NCI-H226 (cell line): ENCODE results near the gene MMP2.

Experiments
- DNase-seq: peaks from one replicate; pipeline ENCODE4 v3.0.0-alpha.2; 2015

Gene MMP2

GRCh38 chr16:55478827-55479429, at the start of gene MMP2:
Gene MMP2, plus strand, starts transcription at chr16:55479198. Its CDS starts 282 bp downstream, at chr16:55479480.
- no peak for DNase-seq

DNA sequence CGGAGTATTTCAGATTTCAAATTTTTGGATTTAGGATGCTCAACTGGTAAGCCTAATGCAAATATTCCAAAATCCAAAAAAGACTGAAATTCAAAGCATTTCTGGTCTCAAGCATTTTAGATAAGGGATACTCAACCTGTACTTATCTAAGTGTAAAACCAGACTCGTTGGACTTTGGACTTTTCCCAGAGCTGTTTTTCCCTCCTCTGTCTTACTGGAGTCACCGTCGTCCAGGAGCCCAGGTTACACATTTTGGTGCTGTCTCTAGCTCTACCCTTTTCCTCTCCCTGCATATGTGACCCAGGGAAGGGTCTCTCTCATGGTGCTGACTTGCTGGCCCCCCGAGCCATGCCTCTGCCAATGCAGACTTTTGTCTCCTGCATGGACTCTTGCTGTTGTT, 46.0 kb upstream of the MMP2 start:
- DNase-seq, result no peak

DNA sequence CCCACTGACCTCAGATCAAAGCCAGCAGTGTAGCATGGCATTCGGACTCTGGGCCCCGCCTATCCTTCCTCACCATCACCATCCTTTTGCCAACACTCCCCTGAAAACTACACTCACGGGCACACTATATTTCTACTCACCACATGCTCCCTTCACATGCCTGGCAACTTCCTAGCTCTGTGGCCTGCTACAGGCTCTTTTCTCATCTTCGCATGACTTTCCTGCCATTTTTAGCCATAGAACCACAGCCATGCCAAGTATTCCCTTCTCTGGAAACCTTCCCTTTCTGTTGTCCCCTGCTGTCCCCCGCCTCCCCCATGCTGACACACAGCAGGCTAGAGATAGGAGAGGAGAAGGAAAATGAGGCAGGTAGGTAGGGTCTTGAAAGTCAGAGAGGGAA, 45.5 kb upstream of the MMP2 start:
- no peak for DNase-seq

GRCh38 chr16:55434000-55434399, 45.0 kb upstream of the MMP2 start:
- no peak for DNase-seq

GRCh38 chr16:55435387-55435786, 43.6 kb upstream of the MMP2 start:
- DNase-seq, result no peak

- DNase-seq, result no peak
Measured at GRCh38 chr16:55436587-55436986, 42.4 kb upstream of the MMP2 start.

GRCh38 chr16:55437625-55438024, 41.4 kb upstream of the MMP2 start:
- DNase-seq, result peak; percentile 28

DNA sequence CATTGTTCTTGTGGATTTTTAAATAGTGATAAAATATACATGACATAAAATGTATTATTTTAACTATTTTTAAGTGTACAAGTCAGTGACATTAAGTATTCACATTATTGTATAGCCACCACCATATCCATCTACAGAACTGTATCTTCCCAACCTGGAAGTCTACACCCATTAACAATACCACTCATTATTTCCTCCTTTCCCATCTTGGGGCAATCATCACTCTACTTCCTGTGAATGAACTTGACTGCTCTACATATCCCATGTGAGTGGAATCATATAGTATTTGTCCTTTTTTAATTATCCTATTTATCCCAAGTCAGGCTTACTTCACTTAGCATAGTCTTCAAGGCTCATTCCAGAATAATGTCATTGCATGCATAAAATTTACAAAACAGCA, 40.7 kb upstream of the MMP2 start:
- no peak for DNase-seq

DNA sequence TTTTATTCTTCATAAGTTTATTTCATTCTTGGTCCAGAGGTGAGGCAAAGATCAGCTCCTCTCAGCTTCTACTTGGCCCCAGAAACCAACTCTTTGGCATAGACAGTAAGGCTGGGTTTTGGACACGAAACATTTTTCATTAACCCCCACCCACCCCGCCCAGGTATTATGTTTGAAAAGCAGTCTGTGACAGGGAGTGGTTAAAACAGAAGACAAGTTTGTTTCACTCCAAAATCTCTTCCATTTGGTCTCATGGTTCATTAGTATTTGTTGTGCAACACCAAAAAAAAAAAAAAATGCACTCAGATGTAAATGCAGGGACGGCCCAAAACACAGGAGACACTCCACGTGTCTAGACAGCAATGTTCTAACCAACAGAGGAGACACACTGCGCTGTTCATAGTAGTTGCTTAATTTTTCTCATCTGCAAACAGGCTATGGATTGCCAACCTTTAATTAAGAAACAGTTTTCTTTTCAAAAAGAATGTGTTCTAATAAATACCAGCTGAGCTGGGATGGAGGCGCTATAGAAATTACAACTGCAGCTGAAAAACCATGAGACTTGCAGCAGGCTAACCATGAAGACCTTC, 39.8 kb upstream of the MMP2 start:
- DNase-seq, result no peak

GRCh38 chr16:55443434-55444346, 35.3 kb upstream of the MMP2 start:
- DNase-seq, result no peak

- no peak for DNase-seq
Measured at GRCh38 chr16:55444754-55445485, 34.1 kb upstream of the MMP2 start.

DNA sequence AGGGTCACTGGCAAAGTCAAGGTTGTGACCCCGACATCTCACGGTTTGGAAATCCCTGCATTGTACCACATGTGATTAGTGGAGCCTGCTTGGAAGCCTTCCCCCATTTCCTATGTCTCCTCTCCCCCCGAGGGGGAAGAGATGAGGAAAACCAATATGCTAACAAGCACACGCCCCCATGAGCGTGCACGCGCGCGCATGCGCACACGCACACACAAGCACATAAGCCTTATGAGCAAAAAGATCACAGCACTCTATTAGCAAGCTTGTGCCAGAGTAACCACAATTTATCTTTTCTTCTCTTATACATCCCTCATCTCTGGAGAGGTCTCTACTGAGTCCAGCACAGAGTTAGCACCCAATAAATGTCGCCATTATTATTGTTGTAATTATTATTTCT, 31.8 kb upstream of the MMP2 start:
- no peak for DNase-seq

DNA sequence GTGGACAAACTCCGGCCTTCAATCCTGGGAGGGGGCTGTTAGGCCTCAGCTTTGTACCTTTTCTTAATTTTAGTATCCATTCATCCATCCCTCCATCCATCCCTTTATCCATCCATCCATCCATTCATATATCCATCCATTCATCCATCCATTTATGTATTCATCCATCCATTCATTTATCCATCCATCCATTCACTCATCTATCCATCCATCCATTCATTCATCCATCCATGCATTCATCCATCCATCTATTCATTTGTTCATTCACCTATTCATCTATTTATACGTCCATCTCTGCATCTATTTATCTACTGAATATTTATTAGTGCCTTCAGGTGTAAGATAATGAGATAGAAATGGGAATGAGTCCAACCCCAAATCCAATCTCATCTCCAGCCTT, 26.0 kb upstream of the MMP2 start:
- no peak for DNase-seq

- no peak for DNase-seq
Measured at GRCh38 chr16:55453909-55454308, 25.1 kb upstream of the MMP2 start.

GRCh38 chr16:55454861-55455260, 24.1 kb upstream of the MMP2 start:
- DNase-seq, result no peak

GRCh38 chr16:55462241-55462640, 16.8 kb upstream of the MMP2 start:
- DNase-seq, result no peak

GRCh38 chr16:55464375-55464774, 14.6 kb upstream of the MMP2 start:
- no peak for DNase-seq

DNA sequence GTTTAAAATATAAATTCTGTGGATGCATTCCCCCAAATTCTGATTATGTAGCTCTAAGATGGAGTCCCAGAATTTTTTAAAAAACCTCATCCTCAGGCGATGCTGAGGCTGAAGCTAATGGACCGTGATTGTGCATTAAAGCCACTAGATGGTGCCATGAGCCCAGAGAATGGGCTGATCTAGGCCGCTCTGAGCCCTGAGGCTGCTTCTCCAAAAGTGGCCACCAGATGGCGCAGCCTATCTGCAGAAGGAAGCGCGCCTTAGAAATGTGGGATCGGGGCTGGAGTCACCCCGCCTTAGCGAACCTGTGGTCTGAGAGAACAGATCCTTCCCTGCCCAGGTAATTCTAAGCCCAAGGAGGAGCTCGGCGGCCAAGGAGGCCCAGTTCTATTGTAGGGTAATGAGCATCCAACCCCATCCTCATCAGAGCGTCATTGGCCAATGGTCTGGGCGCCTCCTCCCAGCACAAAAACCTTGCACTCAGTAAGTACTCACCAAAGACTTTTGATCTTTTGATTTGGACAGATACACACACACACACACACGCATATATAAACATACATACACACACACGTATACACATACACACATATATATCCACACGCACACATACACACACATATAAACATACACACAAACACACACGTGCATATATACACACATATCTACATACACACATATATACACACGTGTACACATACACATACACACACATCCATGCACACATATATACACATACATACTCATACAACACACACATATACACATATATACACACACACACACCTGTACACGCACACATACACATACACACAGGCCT, 13.7 kb upstream of the MMP2 start:
- DNase-seq, result peak; percentile 39

DNA sequence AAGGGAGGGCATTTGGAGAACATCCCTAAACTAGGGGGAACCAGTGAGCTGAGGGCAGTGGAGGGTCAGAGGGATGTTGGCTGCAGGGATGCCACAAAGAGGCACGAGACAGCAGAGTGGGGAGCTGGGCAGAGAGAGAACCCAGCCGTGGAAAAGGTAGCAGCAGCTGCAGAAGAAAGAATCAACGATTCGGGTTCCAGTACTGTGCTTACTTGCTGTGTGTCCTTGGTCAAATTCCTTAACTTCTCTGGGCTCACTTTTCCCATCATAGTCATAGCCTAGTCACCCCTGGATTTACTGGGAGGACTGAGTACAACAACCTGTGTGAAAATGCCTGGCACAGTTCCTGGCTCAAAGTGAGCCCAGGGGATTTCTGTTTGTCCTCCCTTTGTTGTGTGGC, 12.8 kb upstream of the MMP2 start:
- no peak for DNase-seq

GRCh38 chr16:55467898-55468297, 11.1 kb upstream of the MMP2 start:
- DNase-seq, result no peak

GRCh38 chr16:55468352-55468990, 10.5 kb upstream of the MMP2 start:
- DNase-seq, result no peak
